Measurements from ENCODE around the gene KDM6A. TPM values are rescaled to one million over a fixed set of nuclear protein-coding genes. Genes with fewer than 3 reads are reported as not detected.

Gene KDM6A
- total and polyA plus RNA-seq, 2 of the 13 experiments (the other 11 are each of a cell fraction or from before 2014, with no cell fraction given), result 16.7 to 18.2 TPM

DNA sequence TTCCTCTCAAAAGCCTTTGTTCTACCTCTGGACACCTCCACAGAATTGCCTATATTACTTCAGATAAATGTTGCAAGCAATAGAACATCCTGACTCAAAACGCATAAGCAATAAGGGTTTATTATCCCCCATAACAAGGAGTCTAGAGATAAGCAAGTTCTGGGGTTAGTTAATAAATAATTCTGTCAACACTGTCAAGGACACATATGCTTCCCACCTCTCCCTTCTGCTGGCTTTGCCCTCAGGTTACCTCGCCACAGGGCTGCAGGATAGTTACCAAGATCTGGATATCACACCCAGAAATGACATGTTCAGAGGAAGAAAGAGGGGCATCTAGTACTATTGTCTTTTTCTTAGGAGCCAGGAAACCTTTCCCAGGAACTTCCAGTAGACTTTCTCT is 43.2 kb upstream of the KDM6A start (continued):
- TF ChIP-seq, protein P1, sequence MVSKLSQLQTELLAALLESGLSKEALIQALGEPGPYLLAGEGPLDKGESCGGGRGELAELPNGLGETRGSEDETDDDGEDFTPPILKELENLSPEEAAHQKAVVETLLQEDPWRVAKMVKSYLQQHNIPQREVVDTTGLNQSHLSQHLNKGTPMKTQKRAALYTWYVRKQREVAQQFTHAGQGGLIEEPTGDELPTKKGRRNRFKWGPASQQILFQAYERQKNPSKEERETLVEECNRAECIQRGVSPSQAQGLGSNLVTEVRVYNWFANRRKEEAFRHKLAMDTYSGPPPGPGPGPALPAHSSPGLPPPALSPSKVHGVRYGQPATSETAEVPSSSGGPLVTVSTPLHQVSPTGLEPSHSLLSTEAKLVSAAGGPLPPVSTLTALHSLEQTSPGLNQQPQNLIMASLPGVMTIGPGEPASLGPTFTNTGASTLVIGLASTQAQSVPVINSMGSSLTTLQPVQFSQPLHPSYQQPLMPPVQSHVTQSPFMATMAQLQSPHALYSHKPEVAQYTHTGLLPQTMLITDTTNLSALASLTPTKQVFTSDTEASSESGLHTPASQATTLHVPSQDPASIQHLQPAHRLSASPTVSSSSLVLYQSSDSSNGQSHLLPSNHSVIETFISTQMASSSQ (IDR thresholded peaks at IDR 0.05; ENCODE audit: low read depth), result 0 out of 2 replicates have a peak, but pooled peaks have one; percentile 44
- TF ChIP-seq, protein P1 (CRISPR knock-in tag; IDR thresholded peaks at IDR 0.05; ENCODE audit: borderline replicate concordance), result peak; percentile 33; the same call in 1 of the 2 replicates
- no peak for TF ChIP-seq SOX6 (IDR thresholded peaks at IDR 0.05)
- 0 out of 2 replicates have a peak, but pooled peaks have one; percentile 17 for TF ChIP-seq SOX6 (CRISPR knock-in tag; IDR thresholded peaks at IDR 0.05)

DNA sequence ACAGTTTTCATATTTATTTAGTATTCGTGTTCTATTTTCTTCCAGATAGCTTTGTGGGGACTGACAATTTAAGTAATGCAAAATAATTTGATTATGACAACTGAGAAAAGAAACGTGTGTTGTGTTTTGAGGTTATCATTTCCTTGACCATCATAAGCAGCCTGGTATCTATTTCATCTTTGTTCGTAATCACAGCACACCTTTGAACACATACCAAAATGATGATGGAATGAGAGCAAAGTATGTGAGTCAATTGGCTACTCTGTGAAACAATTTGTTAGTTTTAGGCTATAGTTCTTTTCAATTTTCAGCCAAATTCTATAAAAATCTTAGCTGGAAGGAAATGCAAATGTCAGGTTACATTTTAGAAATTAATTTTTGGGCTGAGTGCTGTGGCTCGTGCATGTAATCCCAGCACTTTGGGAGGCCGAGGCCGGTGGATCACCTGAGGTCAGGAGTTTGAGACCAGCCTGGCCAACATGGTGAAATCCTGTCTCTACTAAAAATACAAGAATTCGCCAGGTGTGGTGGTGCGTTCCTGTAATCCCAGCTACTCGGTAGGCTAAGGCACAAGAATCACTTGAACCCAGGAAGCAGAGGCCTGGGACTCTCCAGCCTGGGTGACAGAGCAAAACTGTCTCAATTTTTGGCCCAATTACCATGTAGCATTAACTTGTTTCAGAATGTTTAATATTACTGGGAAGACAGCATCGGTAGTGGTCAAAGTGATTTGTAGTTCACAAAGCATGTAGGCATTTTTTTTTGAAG is 30.3 kb upstream of the KDM6A start:
- in situ Hi-C loops (cut with HindIII; ENCODE audit: extremely low pct_ligation_motif_present, low pct_unique_long_range_greater_than_20kb), result no loop called here
- ATAC-seq (no peak), FAIRE-seq (no peak), DNase-seq (ENCODE audit: low spot score) (peak; percentile 5)
- H3K27ac ChIP-seq (ENCODE audit: extremely low read length, insufficient read depth, low read length), result no peak overlapping the region
- no peaks in the 10 kb centered on the region for H4K20me1 ChIP-seq (ENCODE audit: insufficient read depth, low read length)
- no peaks in the 10 kb centered on the region for H3K9me3 ChIP-seq (ENCODE audit: low read length)
- no peaks in the 10 kb centered on the region for H3K36me3 ChIP-seq (replicated peaks in 1 of 2; ENCODE audit: control insufficient read depth in 1 of 2, insufficient read depth in 2 of 2, low read length in 2 of 2)
- CTCF ChIA-PET (ENCODE audit: low intra/inter-chr PET ratio, low total read pairs), result no interaction called here
- no peaks in the 10 kb centered on the region for H3K79me2 ChIP-seq (ENCODE audit: insufficient read depth, low read length)
- 0 out of 2 replicates have a peak, but pooled peaks cover 7% of the 10 kb centered on the region for H3K4me1 ChIP-seq (ENCODE audit: insufficient read depth, low read length)
- 45% methylated on average over 8 of the region's 10 CpGs for WGBS (ENCODE audit: low lambda C conversion rate)
- H3K4me3 ChIP-seq (replicated peaks in 1 of 3; ENCODE audit: insufficient read depth in 1 of 3, low read depth in 2 of 3, low read length in 3 of 3), result no peak overlapping the region
- no peak overlapping the region for H3K9ac ChIP-seq (ENCODE audit: insufficient read depth, low read depth, low read length)
- H3K4me2 ChIP-seq (ENCODE audit: low read depth, low read length), result no peak overlapping the region
- POLR2A ChIA-PET, result no interaction called here
- intact Hi-C loops (cut with micrococcal nuclease; ENCODE audit: unreplicated experiment), result no loop called here
- H3K27me3 ChIP-seq (ENCODE audit: control insufficient read depth in 1 of 2, insufficient read depth in 2 of 2, low read length in 2 of 2), result no peaks in the 10 kb centered on the region
- H2AFZ ChIP-seq (ENCODE audit: low read length), result no peak overlapping the region
- BruUV-seq (replicated peaks), result no TSS peak
- no peak for TF ChIP-seq ZNF224 (CRISPR knock-in tag; IDR thresholded peaks at IDR 0.05)
- TF ChIP-seq, protein P2, sequence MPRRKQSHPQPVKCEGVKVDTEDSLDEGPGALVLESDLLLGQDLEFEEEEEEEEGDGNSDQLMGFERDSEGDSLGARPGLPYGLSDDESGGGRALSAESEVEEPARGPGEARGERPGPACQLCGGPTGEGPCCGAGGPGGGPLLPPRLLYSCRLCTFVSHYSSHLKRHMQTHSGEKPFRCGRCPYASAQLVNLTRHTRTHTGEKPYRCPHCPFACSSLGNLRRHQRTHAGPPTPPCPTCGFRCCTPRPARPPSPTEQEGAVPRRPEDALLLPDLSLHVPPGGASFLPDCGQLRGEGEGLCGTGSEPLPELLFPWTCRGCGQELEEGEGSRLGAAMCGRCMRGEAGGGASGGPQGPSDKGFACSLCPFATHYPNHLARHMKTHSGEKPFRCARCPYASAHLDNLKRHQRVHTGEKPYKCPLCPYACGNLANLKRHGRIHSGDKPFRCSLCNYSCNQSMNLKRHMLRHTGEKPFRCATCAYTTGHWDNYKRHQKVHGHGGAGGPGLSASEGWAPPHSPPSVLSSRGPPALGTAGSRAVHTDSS (CRISPR knock-in tag; conservative IDR thresholded peaks at IDR 0.05), result no peak
- no peak for TF ChIP-seq ZBTB1 (CRISPR knock-in tag; IDR thresholded peaks at IDR 0.05; ENCODE audit: borderline replicate concordance)
- no peak for TF ChIP-seq ZNF10 (CRISPR knock-in tag; IDR thresholded peaks at IDR 0.05; ENCODE audit: borderline replicate concordance, low read depth)
- no peak for TF ChIP-seq CBX5 (CRISPR knock-in tag; IDR thresholded peaks at IDR 0.05; ENCODE audit: borderline replicate concordance)
- TF ChIP-seq, protein P3, sequence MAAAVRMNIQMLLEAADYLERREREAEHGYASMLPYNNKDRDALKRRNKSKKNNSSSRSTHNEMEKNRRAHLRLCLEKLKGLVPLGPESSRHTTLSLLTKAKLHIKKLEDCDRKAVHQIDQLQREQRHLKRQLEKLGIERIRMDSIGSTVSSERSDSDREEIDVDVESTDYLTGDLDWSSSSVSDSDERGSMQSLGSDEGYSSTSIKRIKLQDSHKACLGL (CRISPR knock-in tag; IDR thresholded peaks at IDR 0.05), result no peak
- TF ChIP-seq SALL1 (CRISPR knock-in tag; IDR thresholded peaks at IDR 0.05), result no peak
- no peak for TF ChIP-seq NR2C2 (CRISPR knock-in tag; IDR thresholded peaks at IDR 0.05; ENCODE audit: borderline replicate concordance)
- TF ChIP-seq, protein P4, sequence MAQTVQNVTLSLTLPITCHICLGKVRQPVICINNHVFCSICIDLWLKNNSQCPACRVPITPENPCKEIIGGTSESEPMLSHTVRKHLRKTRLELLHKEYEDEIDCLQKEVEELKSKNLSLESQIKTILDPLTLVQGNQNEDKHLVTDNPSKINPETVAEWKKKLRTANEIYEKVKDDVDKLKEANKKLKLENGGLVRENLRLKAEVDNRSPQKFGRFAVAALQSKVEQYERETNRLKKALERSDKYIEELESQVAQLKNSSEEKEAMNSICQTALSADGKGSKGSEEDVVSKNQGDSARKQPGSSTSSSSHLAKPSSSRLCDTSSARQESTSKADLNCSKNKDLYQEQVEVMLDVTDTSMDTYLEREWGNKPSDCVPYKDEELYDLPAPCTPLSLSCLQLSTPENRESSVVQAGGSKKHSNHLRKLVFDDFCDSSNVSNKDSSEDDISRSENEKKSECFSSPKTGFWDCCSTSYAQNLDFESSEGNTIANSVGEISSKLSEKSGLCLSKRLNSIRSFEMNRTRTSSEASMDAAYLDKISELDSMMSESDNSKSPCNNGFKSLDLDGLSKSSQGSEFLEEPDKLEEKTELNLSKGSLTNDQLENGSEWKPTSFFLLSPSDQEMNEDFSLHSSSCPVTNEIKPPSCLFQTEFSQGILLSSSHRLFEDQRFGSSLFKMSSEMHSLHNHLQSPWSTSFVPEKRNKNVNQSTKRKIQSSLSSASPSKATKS (CRISPR knock-in tag; IDR thresholded peaks at IDR 0.05), result no peak
- TF ChIP-seq ZBTB38 (CRISPR knock-in tag; IDR thresholded peaks at IDR 0.05), result no peak
